Neuronal stem cell (in vitro differentiated cells): ENCODE data around the gene CACNA1H.

ENCODE experiments used
- DNase-seq: peaks from one replicate; pipeline ENCODE4 v3.0.0-alpha.2; 2013; ENCODE audit warnings: low spot score
- H2AFZ ChIP-seq: one replicate; pipeline ENCODE4 v1.6.1; 2013; ENCODE audit warnings: mild to moderate bottlenecking, low read length, inconsistent platforms
- H2AK5ac ChIP-seq: 2 replicates; pipeline ENCODE4 v1.6.1; 2013; ENCODE audit warnings: low read depth, mild to moderate bottlenecking, inconsistent platforms, low read length, moderate library complexity, mixed read lengths
- H2BK120ac ChIP-seq: 2 replicates; pipeline ENCODE4 v1.6.1; 2013; ENCODE audit warnings: low read depth, mild to moderate bottlenecking, inconsistent platforms, low read length, moderate library complexity, mixed read lengths
- H2BK12ac ChIP-seq: one replicate; pipeline ENCODE4 v1.6.1; 2013; ENCODE audit warnings: low read length, inconsistent platforms
- H2BK15ac ChIP-seq: 2 replicates; pipeline ENCODE4 v1.6.1; 2013; ENCODE audit warnings: mild to moderate bottlenecking, low read length, inconsistent platforms, mixed read lengths
- H2BK5ac ChIP-seq: one replicate; pipeline ENCODE4 v1.6.1; 2013; ENCODE audit warnings: inconsistent platforms, mild to moderate bottlenecking, low read length, moderate library complexity
- H3K14ac ChIP-seq: one replicate; pipeline ENCODE4 v1.6.1; 2013; ENCODE audit warnings: low read length, inconsistent platforms
- H3K18ac ChIP-seq: 2 replicates; pipeline ENCODE4 v1.6.1; 2013; ENCODE audit warnings: low read length, inconsistent platforms
- H3K23ac ChIP-seq: 2 replicates; pipeline ENCODE4 v1.6.1; 2013; ENCODE audit warnings: low read depth, mild to moderate bottlenecking, mixed read lengths, low read length, inconsistent platforms; ENCODE audit not compliant: poor library complexity
- H3K27ac ChIP-seq: replicated peaks from 3 replicates; pipeline ENCODE4 v1.5.1; 2013; ENCODE audit warnings: low read length, inconsistent platforms
- H3K27me3 ChIP-seq, 3 experiments: 2 replicates each; pipeline ENCODE4 v1.6.1; 2013; ENCODE audit warnings: low read length in 3 of 3, mild to moderate bottlenecking in 2 of 3, inconsistent platforms in 1 of 3, low read depth in 1 of 3, mixed read lengths in 1 of 3, moderate library complexity in 1 of 3; ENCODE audit not compliant: control insufficient read depth in 3 of 3, insufficient read depth in 3 of 3
- H3K36me3 ChIP-seq, 2 donors: replicated peaks in 1 of 2; 2 replicates each; pipeline ENCODE4 v1.6.1; 2013; ENCODE audit warnings: low read length in 2 of 2; ENCODE audit not compliant: control insufficient read depth in 2 of 2, insufficient read depth in 2 of 2
- H3K4ac ChIP-seq: 2 replicates; pipeline ENCODE4 v1.6.1; 2013; ENCODE audit warnings: inconsistent platforms, mild to moderate bottlenecking, low read length, moderate library complexity
- H3K4me1 ChIP-seq, 2 donors: 1 replicate in 1 of 2; 2 replicates in 1 of 2; pipeline ENCODE4 v1.6.1; 2013; ENCODE audit warnings: low read length in 2 of 2, low read depth in 1 of 2; ENCODE audit not compliant: control insufficient read depth in 2 of 2, insufficient read depth in 1 of 2
- H3K4me2 ChIP-seq: one replicate; pipeline ENCODE4 v1.6.1; 2013; ENCODE audit warnings: mild to moderate bottlenecking, low read length, inconsistent platforms; ENCODE audit not compliant: insufficient read depth, poor library complexity, severe bottlenecking
- H3K4me3 ChIP-seq, 2 donors: 2 replicates each; pipeline ENCODE4 v1.5.1; 2013; ENCODE audit warnings: low read length in 2 of 2, mild to moderate bottlenecking in 2 of 2, inconsistent platforms in 1 of 2, moderate library complexity in 1 of 2
- H3K79me1 ChIP-seq: one replicate; pipeline ENCODE4 v1.6.1; 2013; ENCODE audit warnings: low read depth, mild to moderate bottlenecking, inconsistent platforms, low read length, moderate library complexity
- H3K9ac ChIP-seq: one replicate; pipeline ENCODE4 v1.6.1; 2013; ENCODE audit warnings: mild to moderate bottlenecking, low read depth, low read length, inconsistent platforms; ENCODE audit not compliant: poor library complexity
- H3K9me3 ChIP-seq, 2 donors: replicated peaks in 1 of 2; 2 replicates each; pipeline versions ENCODE3 to v1.6.1; 2013; ENCODE audit warnings: low read length in 2 of 2, mild to moderate bottlenecking in 2 of 2, inconsistent platforms in 1 of 2, low read depth in 1 of 2, mixed read lengths in 1 of 2, moderate library complexity in 1 of 2; ENCODE audit not compliant: control insufficient read depth in 2 of 2, insufficient read depth in 1 of 2
- H4K8ac ChIP-seq: one replicate; pipeline ENCODE4 v1.6.1; 2013; ENCODE audit warnings: low read depth, mild to moderate bottlenecking, inconsistent platforms, low read length, moderate library complexity
- H4K91ac ChIP-seq: one replicate; pipeline ENCODE4 v1.6.1; 2013; ENCODE audit warnings: low read length, low read depth, mild to moderate bottlenecking, inconsistent platforms; ENCODE audit not compliant: poor library complexity
- WGBS, 2 donors: extraction: QIAGEN DNeasy Blood & Tissue Kit; methylation state at CpG; one replicate each; pipeline ENCODE4 v1.1.7; 2013; ENCODE audit warnings: missing lambda C conversion rate in 2 of 2, mixed read lengths in 1 of 2; ENCODE audit not compliant: insufficient read length in 2 of 2, insufficient replicate concordance in 1 of 2; ENCODE audit errors: extremely low coverage in 2 of 2; 5-methylcytosine and 5-hydroxymethylcytosine counted together

Gene CACNA1H

DNA sequence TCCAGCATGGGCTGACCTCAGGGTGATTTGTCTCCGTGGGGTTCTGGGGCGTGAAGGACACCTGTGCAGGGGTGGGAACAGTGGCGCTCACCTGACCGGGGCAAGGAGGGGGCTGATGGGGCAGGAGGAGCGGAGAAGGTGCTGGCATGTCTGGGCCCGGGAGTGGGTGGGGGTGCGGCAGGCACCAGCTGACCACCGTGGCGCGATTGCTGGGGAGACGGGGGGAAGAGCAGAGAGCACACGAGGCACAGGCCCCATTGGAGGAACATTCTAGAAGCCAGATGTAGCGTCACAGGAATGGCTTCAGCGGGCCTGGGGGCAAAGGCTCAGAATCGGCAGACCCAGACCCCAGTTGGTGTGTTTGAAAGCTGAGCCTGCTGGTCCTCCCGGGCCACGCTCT lies 12.1 kb downstream of the CACNA1H start:
- Histone ChIP-seq H4K8ac (no peak overlapping the region), H2BK12ac (no peak overlapping the region), H2AK5ac (no peak overlapping the region), H3K27me3 (no peaks in the 10 kb centered on the region), H3K23ac (peak overlapping the region; percentile 43), H3K4me3 (no peak overlapping the region), H3K9ac (no peak overlapping the region), H3K9me3 (peaks cover 0 to 3% of the 10 kb centered on the region in 2 donors), H4K91ac (no peak overlapping the region), H2BK15ac (no peak overlapping the region), H3K79me1 (peaks cover 32% of the 10 kb centered on the region), H2BK5ac (peak overlapping the region; percentile 39), H3K4me1 (peaks cover 10 to 25% of the 10 kb centered on the region in 2 donors), H3K14ac (no peak overlapping the region), H2BK120ac (no peak overlapping the region), H2AFZ (no peak overlapping the region), H3K27ac (no peak overlapping the region), H3K4me2 (no peak overlapping the region), H3K18ac (no peak overlapping the region), H3K4ac (no peak overlapping the region), H3K36me3 (peaks cover 0 to 6% of the 10 kb centered on the region in 2 donors)
- no peak for DNase-seq
- WGBS, 2 donors, result no CpG with 5 or more reads among the region's 17 CpGs

DNA sequence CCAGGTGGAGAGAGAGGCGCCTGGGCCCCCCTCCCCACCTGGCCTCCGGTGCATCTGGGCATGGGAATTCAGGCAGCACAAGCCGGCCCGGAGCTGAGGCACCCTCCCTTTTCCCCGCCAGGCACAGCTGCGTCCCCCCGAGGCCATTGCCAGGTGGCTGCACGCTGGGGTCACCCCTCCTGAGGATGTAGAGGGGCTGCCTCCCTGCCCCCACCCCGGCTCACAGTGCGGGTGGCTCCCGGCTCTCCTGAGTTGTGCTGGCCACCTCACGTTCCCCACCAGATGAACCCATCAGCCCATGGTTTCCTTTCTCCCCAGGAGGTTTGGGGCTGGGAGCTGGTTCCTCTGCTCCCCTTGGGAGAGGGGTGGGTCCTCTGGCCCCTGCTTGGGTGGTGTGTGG lies 12.6 kb downstream of the CACNA1H start:
- peak overlapping the region; percentile 75 for H2AK5ac ChIP-seq
- no peak overlapping the region for H3K4ac ChIP-seq
- DNase-seq, result no peak
- no peak overlapping the region for H3K4me3 ChIP-seq
- peaks cover 13 to 25% of the 10 kb centered on the region in 2 donors for H3K4me1 ChIP-seq
- H2BK15ac ChIP-seq, result no peak overlapping the region
- no peak overlapping the region for H2AFZ ChIP-seq
- no peak overlapping the region for H3K14ac ChIP-seq
- no peaks in the 10 kb centered on the region for H3K27me3 ChIP-seq
- H2BK12ac ChIP-seq, result no peak overlapping the region
- H4K91ac ChIP-seq, result no peak overlapping the region
- peaks cover 0 to 6% of the 10 kb centered on the region in 2 donors for H3K36me3 ChIP-seq
- peaks cover 31% of the 10 kb centered on the region for H3K79me1 ChIP-seq
- no peak overlapping the region for H3K23ac ChIP-seq
- H3K4me2 ChIP-seq, result no peak overlapping the region
- peaks cover 0 to 3% of the 10 kb centered on the region in 2 donors for H3K9me3 ChIP-seq
- no peak overlapping the region for H2BK120ac ChIP-seq
- no peak overlapping the region for H4K8ac ChIP-seq
- no peak overlapping the region for H3K27ac ChIP-seq
- no peak overlapping the region for H3K18ac ChIP-seq
- no peak overlapping the region for H3K9ac ChIP-seq
- no CpG with 5 or more reads among the region's 12 CpGs for WGBS, 2 donors
- no peak overlapping the region for H2BK5ac ChIP-seq

DNA sequence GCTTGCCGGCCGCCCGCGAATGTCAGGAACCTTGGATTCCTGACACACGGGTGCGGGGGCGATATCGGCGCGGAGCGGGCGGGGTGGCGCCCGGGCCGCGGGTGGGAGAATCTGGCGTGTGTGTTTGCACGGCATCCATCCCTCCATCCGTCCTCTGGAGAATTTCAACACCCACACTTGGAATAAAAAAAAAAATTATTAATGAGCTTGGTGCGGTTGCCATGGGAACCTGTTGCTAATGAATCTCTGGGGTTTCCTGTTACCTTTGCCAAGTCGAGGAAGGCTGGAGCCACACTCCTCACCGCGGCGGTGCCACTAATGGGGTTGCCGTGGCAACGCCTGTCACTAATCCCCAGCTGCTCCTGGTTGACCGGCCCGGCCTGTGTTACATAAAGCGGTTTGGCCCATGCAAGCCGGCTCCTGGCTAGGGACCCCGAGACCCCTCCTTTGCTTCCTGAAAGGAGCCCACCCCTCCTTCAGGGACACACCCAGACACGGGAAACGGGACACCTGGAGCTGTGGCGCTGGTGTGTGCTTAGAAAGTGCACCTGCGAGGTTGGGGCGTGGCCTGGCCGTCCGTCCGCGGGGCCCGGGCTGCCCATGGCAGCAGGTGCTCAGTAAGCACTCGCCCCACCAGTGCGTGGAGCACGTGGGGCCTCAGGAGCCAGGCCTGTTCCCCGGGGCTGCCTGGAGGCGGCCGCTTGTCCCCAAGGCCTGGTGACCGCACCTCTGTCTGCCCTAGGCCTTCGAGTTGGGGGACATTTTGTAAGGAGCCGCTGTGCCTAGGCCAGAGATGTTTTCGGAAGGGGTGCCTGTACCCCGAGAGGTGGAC lies 14.6 kb downstream of the CACNA1H start:
- Histone ChIP-seq H2BK15ac (peak overlapping the region; percentile 49), H3K27me3 (no peaks in the 10 kb centered on the region), H2BK5ac (peak overlapping the region; percentile 29), H3K4me1 (peaks cover 15 to 28% of the 10 kb centered on the region in 2 donors), H4K8ac (peak overlapping the region; percentile 48), H3K36me3 (peaks cover 0 to 6% of the 10 kb centered on the region in 2 donors), H2AK5ac (peak overlapping the region; percentile 30), H3K4me3 (peak overlapping the region in 1 of 2 donors; percentile 51), H2BK120ac (no peak overlapping the region), H3K4ac (no peak overlapping the region), H2AFZ (no peak overlapping the region), H3K4me2 (no peak overlapping the region), H3K79me1 (peaks cover 34% of the 10 kb centered on the region), H3K14ac (peak overlapping the region; percentile 13), H3K18ac (peak overlapping the region; percentile 81), H3K9me3 (peaks cover 0 to 3% of the 10 kb centered on the region in 2 donors), H3K9ac (no peak overlapping the region), H3K27ac (no peak overlapping the region), H4K91ac (no peak overlapping the region), H3K23ac (peak overlapping the region; percentile 26), H2BK12ac (peak overlapping the region; percentile 60)
- WGBS, 2 donors, result no CpG with 5 or more reads among the region's 52 CpGs
- DNase-seq, result peak; percentile 76

DNA sequence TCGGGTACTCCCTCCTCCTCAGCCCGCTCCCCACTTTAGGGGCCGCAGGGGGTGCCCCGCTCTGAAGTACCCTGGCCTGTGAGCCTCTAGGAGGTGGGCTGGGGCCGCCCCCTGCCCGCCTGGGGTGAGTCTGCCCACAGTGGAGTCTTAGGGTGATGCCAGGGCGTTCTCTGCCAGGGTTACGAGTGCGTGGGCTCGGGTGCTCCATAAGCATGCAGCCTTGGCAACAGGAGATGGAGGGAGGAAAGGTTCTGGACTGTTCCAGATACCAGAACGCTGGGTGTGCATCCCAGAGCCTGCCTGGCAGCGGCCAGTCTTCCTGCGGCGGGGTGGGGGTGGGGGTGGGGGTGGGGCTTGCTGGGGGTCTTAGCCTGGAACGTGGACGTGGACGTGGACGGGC lies 15.9 kb downstream of the CACNA1H start:
- peak overlapping the region; percentile 92 for H2AK5ac ChIP-seq
- H3K9ac ChIP-seq, result no peak overlapping the region
- H3K27me3 ChIP-seq, result no peaks in the 10 kb centered on the region
- H2AFZ ChIP-seq, result no peak overlapping the region
- DNase-seq, result no peak
- no peak overlapping the region for H2BK15ac ChIP-seq
- no peak overlapping the region for H3K27ac ChIP-seq
- H3K4me1 ChIP-seq, result peaks cover 15 to 20% of the 10 kb centered on the region in 2 donors
- no peak overlapping the region for H4K91ac ChIP-seq
- H2BK120ac ChIP-seq, result no peak overlapping the region
- peaks cover 0 to 3% of the 10 kb centered on the region in 2 donors for H3K9me3 ChIP-seq
- H4K8ac ChIP-seq, result no peak overlapping the region
- no CpG with 5 or more reads among the region's 18 CpGs for WGBS, 2 donors
- no peak overlapping the region for H3K14ac ChIP-seq
- H3K4ac ChIP-seq, result no peak overlapping the region
- H2BK12ac ChIP-seq, result no peak overlapping the region
- H3K23ac ChIP-seq, result no peak overlapping the region
- H3K36me3 ChIP-seq, result peaks cover 0 to 4% of the 10 kb centered on the region in 2 donors
- peaks cover 27% of the 10 kb centered on the region for H3K79me1 ChIP-seq
- H3K18ac ChIP-seq, result peak overlapping the region; percentile 89
- H2BK5ac ChIP-seq, result no peak overlapping the region
- H3K4me2 ChIP-seq, result no peak overlapping the region
- no peak overlapping the region for H3K4me3 ChIP-seq
